ENCODE measurements around the gene PPP2R3B.
"Not testable (repeated sequence)": the region's sequence is repeated elsewhere in the genome, so short reads cannot be mapped to it uniquely, and the experiment has no call there.

Gene PPP2R3B, protein sequence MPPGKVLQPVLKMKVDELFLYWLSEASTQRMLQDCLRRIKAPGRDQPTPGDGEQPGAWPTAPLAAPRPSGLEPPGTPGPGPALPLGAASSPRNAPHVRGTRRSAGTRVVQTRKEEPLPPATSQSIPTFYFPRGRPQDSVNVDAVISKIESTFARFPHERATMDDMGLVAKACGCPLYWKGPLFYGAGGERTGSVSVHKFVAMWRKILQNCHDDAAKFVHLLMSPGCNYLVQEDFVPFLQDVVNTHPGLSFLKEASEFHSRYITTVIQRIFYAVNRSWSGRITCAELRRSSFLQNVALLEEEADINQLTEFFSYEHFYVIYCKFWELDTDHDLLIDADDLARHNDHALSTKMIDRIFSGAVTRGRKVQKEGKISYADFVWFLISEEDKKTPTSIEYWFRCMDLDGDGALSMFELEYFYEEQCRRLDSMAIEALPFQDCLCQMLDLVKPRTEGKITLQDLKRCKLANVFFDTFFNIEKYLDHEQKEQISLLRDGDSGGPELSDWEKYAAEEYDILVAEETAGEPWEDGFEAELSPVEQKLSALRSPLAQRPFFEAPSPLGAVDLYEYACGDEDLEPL

DNA sequence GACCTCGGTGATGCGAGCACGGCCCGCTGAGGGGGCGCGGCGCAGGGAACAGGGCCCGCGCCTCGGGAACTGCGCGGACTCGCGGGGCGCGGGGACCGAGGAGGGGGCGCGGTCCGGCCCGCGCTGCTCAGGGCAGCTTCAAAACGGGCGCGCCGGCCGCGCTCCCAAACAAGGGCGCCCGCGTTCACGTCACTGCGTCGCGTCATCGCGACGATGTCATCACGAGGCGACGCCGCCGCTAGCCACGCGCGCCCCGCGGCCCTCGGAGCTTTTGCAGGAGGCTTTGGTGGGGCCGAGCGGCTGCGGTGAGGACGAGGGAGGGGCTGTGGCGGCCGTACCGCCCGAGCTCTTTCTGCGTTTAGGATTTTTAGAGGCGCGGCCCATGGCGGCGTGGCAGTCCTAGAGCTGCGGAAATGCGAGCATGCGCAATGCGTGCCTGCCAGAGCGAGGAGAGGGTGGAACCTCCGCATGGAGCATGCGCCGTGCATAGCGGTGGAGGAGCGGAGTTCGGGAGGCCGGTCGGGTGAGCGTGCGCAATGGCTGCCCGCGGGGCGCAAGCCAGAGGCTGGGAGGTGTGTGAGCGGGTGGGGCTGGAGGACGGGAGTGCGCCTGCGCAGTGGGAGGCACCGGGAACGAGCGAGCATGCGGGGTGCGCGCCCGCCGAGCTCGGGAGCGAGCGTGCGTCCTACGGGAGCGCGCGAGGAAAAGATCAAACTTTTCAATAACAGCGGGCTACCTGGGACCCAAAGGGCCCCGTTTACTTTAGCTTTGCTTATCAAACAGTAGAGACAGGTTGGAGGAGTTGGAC, at the start of gene PPP2R3B:
TSS of gene PPP2R3B (minus strand) at position 140 of the 808 bp plus-strand sequence. CDS start 216 bp downstream, outside the sequence.
- Histone ChIP-seq H3K27ac (peak within 1 kb of the TSS; percentile 95 to 96), H3K4me3 (peak within 1 kb of the TSS; percentile 82 to 84), H3K27me3 (no peaks in the 10 kb centered on the region), H3K4me1 (peaks cover 0 to 16% (median 12%) of the 10 kb centered on the region in 4 donors), H3K9me3 (no peaks in the 10 kb centered on the region), H3K36me3 (no peaks in the 10 kb centered on the region)
- peak; percentile 97 to 99 for DNase-seq
- intact Hi-C loops (cut with DNase I; ENCODE audit: low total_unique reads): loop anchor here (5.0 kb wide), 1 partner anchor 70 kb away; the partner anchor contains the start of gene GTPBP6
- TF ChIP-seq, protein P1, sequence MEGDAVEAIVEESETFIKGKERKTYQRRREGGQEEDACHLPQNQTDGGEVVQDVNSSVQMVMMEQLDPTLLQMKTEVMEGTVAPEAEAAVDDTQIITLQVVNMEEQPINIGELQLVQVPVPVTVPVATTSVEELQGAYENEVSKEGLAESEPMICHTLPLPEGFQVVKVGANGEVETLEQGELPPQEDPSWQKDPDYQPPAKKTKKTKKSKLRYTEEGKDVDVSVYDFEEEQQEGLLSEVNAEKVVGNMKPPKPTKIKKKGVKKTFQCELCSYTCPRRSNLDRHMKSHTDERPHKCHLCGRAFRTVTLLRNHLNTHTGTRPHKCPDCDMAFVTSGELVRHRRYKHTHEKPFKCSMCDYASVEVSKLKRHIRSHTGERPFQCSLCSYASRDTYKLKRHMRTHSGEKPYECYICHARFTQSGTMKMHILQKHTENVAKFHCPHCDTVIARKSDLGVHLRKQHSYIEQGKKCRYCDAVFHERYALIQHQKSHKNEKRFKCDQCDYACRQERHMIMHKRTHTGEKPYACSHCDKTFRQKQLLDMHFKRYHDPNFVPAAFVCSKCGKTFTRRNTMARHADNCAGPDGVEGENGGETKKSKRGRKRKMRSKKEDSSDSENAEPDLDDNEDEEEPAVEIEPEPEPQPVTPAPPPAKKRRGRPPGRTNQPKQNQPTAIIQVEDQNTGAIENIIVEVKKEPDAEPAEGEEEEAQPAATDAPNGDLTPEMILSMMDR (IDR thresholded peaks at IDR 0.05): peak in 1 of 2 experiments; percentile 36

DNA sequence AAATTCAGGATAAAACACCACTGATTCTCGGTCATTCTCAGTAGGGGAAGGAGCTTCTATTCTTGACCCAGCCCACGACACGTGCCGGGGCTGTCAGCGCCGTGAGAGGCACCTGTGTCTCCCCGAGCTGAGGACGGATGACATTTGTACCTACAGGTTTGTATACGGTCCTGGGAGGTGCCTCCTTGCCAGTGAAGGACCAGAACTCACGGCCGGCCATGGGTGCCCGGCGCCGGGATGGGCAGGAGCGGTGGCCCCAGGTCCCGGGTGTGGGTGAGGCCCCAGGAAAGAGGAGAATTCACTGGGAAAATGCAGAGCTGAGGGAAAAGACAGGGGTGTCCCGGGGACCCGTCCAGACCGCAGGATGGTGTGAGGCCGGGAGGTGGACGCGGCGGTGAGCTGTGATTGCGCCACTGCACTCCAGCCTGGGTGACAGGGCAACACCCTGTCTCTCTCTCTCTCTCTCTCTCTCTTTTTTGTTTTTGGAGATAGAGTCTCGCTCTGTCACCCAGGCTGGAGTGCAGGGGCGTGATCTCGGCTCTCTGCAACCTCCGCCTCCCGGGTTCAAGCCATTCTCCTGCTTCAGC, 48.9 kb upstream of the PPP2R3B start:
- no peak overlapping the region for H3K4me3 ChIP-seq
- TF ChIP-seq, protein P1 (IDR thresholded peaks at IDR 0.05): no peak
- H3K36me3 ChIP-seq: no peaks in the 10 kb centered on the region
- intact Hi-C loops (cut with DNase I; ENCODE audit: low total_unique reads): no loop called here
- DNase-seq: no peak
- no peak overlapping the region for H3K27ac ChIP-seq
- H3K9me3 ChIP-seq: no peaks in the 10 kb centered on the region
- H3K27me3 ChIP-seq: peaks cover 0 to 30% of the 10 kb centered on the region in 2 donors
- peaks cover 0 to 8% (median 7%) of the 10 kb centered on the region in 4 donors for H3K4me1 ChIP-seq

DNA sequence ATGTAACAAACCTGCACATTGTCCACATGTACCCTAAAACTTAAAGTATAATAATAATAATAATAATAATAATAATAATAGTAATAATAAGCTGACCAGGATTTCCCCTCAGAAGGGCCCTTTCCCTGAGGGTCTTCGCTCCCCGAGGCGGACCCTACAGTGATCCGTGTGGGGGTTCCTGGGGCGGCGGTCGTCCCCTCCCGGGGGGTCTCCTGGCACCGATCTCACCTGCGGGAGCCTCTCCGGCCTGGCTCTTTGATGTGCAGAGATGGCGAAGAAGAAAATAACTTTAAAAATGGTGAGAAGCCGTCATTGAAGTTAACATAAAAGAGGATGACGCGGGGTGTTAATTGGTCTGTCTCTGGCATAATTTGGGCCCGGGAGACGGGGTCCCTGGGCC, 48.2 kb upstream of the PPP2R3B start:
- no peak overlapping the region for H3K27ac ChIP-seq
- no peaks in the 10 kb centered on the region for H3K9me3 ChIP-seq
- H3K4me3 ChIP-seq: no peak overlapping the region
- H3K4me1 ChIP-seq: peaks cover 0 to 8% (median 7%) of the 10 kb centered on the region in 4 donors
- TF ChIP-seq, protein P1 (IDR thresholded peaks at IDR 0.05): no peak
- H3K36me3 ChIP-seq: no peaks in the 10 kb centered on the region
- intact Hi-C loops (cut with DNase I; ENCODE audit: low total_unique reads): no loop called here
- H3K27me3 ChIP-seq: peaks cover 0 to 31% of the 10 kb centered on the region in 2 donors
- DNase-seq: no peak

DNA sequence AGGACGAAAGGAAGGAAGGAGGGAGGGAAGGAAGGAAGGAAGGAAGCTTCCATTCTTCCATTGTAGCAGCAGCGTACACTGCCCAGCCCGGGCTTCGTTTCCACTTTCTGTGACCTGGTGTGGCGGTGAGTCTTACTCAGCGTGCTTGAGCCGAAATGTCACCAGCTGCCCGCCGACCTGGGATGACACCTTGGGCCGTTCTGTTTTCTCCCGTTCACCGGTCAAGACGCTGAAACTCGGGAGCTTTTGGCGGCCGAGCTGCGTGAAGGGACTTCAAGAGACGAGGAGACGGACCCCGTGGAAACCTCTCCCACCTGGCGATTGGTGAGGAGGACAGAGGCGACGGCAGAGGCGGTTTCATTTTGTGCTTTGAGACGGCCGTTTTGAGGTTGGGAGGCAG, 47.1 kb upstream of the PPP2R3B start:
- peak in 1 of 2 donors; percentile 32 for DNase-seq
- Histone ChIP-seq H3K9me3 (no peaks in the 10 kb centered on the region), H3K4me3 (no peak overlapping the region), H3K36me3 (no peaks in the 10 kb centered on the region), H3K27ac (no peak overlapping the region), H3K4me1 (peaks cover 0 to 8% (median 7%) of the 10 kb centered on the region in 4 donors), H3K27me3 (peaks cover 0 to 24% of the 10 kb centered on the region in 2 donors)
- intact Hi-C loops (cut with DNase I; ENCODE audit: low total_unique reads): no loop called here
- TF ChIP-seq, protein P1 (IDR thresholded peaks at IDR 0.05): no peak

DNA sequence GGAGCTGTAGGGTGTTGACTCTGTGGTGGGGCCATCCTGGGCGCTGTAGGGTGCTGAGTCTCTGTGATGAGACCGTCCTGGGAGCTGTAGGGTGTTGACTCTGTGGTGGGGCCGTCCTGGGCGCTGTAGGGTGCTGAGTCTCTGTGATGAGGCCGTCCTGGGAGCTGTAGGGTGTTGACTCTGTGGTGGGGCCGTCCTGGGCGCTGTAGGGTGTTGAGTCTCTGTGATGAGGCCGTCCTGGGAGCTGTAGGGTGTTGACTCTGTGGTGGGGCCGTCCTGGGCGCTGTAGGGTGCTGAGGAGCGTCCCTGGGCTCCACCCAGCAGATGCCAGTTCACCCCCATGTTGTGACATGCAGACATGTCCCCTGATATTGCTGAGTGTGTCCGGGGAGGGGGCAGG, 46.0 kb upstream of the PPP2R3B start:
- H3K27ac ChIP-seq; H3K4me3 ChIP-seq; H3K9me3 ChIP-seq; intact Hi-C loops (cut with DNase I; ENCODE audit: low total_unique reads); H3K36me3 ChIP-seq: not testable (repeated sequence)
- H3K4me1 ChIP-seq: peaks cover 0 to 10% (median 5%) of the 10 kb centered on the region in 4 donors
- H3K27me3 ChIP-seq: peaks cover 0 to 24% of the 10 kb centered on the region in 2 donors
- DNase-seq: peak in 1 of 2 donors; percentile 40

Data from tibial artery (tissue), 4 donors.